ENCODE results near the gene EFCAB6.

DNA sequence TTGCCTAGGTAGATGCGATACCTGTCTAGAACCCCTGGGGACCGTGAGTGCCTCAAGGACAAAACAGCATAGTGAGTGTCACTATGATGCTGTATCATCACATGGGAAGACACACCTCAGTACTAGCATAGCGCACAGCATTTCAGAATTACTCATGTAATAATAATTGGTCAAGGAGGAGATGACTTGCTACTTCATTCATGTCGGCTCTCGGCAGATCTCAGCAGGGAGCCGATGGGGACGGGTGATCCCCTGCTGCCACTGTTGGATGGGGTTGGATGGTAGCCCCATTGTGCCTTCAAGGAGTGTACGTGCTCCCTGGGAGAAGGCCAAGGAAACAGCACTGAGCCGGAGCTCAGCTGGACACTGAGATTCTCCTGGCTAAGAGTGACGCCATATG, 186.9 kb downstream of the EFCAB6 start:
- TF ChIP-seq EGR1 (IDR thresholded peaks at IDR 0.05), result no peak
- TF ChIP-seq, protein P1, sequence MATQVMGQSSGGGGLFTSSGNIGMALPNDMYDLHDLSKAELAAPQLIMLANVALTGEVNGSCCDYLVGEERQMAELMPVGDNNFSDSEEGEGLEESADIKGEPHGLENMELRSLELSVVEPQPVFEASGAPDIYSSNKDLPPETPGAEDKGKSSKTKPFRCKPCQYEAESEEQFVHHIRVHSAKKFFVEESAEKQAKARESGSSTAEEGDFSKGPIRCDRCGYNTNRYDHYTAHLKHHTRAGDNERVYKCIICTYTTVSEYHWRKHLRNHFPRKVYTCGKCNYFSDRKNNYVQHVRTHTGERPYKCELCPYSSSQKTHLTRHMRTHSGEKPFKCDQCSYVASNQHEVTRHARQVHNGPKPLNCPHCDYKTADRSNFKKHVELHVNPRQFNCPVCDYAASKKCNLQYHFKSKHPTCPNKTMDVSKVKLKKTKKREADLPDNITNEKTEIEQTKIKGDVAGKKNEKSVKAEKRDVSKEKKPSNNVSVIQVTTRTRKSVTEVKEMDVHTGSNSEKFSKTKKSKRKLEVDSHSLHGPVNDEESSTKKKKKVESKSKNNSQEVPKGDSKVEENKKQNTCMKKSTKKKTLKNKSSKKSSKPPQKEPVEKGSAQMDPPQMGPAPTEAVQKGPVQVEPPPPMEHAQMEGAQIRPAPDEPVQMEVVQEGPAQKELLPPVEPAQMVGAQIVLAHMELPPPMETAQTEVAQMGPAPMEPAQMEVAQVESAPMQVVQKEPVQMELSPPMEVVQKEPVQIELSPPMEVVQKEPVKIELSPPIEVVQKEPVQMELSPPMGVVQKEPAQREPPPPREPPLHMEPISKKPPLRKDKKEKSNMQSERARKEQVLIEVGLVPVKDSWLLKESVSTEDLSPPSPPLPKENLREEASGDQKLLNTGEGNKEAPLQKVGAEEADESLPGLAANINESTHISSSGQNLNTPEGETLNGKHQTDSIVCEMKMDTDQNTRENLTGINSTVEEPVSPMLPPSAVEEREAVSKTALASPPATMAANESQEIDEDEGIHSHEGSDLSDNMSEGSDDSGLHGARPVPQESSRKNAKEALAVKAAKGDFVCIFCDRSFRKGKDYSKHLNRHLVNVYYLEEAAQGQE (IDR thresholded peaks at IDR 0.05; ENCODE audit: low read depth), result no peak
- TF ChIP-seq RAD21 (IDR thresholded peaks at IDR 0.05; ENCODE audit: low read depth), result no peak

Measured in Ishikawa (cell line).